ENCODE results near the gene QSOX2.

The QSOX2 gene

DNA sequence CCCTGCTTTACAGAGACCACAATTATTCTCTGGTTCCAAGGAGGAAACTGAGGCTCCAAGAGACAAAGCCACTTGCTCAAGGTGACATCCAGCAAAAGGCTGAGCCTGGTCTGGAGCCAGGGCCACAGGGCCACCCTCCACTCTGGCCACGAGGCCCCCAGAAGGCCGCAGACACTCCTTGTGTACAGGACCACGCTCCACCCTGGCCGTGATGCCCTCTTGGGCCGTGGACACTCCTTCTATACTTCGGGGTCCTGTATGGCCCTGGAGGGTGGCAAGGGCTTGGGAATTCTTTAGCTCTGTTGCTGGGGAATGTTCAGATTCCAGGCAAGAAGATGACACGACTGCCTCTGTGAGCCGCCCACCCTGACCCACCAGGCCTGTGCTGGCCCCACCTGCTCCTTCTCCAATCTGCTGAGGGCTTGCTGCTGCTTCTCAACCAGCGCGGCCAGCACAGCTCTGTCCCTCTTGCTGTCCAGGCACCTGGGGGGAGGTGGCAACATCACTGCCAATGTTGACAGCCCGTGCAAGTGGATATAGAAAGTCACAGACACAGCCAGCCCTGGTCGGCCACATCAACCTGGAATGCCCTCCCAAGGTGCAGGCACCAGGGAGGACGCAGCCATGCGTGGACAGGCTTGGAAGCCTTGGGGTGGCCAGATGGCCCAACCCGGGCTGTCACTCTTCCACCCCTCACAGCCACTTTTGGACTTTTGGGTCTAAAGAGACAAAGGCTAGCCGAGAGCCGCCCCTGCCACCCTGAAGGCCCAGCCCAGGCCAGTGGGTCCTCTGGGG is 20.1 kb upstream of the QSOX2 start:
- no peaks in the 10 kb centered on the region for H3K36me3 ChIP-seq (ENCODE audit: control insufficient read depth in 2 of 2, insufficient read depth in 1 of 2, low read length in 2 of 2)
- ChIA-PET POLR2A (no interaction called here), CTCF (no interaction called here)
- H3K9me3 ChIP-seq (ENCODE audit: control insufficient read depth, insufficient read depth, low read depth, low read length): no peaks in the 10 kb centered on the region
- H3K27ac ChIP-seq (ENCODE audit: extremely low read depth, low read depth, low read length): no peak overlapping the region
- no peaks in the 10 kb centered on the region for H3K4me1 ChIP-seq (ENCODE audit: control insufficient read depth, insufficient read depth, low read length)
- no peak overlapping the region for H3K4me3 ChIP-seq (ENCODE audit: low read depth, low read length)
- no peak for TF ChIP-seq ZNF292 (tag by site-specific recombination; IDR thresholded peaks at IDR 0.05; ENCODE audit: borderline replicate concordance, low read depth)
- no peak for TF ChIP-seq ZBTB11 (tag by site-specific recombination; conservative IDR thresholded peaks at IDR 0.05; ENCODE audit: low read depth)
- TF ChIP-seq ZNF23 (tag by site-specific recombination; IDR thresholded peaks at IDR 0.05; ENCODE audit: borderline replicate concordance): no peak
- no peak for TF ChIP-seq ZNF202 (tag by site-specific recombination; IDR thresholded peaks at IDR 0.05; ENCODE audit: borderline replicate concordance)
- TF ChIP-seq ZNF433 (tag by site-specific recombination; IDR thresholded peaks at IDR 0.05; ENCODE audit: low read depth): no peak
- TF ChIP-seq, protein P1, sequence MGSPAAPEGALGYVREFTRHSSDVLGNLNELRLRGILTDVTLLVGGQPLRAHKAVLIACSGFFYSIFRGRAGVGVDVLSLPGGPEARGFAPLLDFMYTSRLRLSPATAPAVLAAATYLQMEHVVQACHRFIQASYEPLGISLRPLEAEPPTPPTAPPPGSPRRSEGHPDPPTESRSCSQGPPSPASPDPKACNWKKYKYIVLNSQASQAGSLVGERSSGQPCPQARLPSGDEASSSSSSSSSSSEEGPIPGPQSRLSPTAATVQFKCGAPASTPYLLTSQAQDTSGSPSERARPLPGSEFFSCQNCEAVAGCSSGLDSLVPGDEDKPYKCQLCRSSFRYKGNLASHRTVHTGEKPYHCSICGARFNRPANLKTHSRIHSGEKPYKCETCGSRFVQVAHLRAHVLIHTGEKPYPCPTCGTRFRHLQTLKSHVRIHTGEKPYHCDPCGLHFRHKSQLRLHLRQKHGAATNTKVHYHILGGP (tag by site-specific recombination; IDR thresholded peaks at IDR 0.05): no peak
- no peak for TF ChIP-seq GFI1B (tag by site-specific recombination; IDR thresholded peaks at IDR 0.05)
- no peak for TF ChIP-seq ZFP41 (tag by site-specific recombination; IDR thresholded peaks at IDR 0.05; ENCODE audit: borderline replicate concordance)
- TF ChIP-seq HIC1 (tag by site-specific recombination; IDR thresholded peaks at IDR 0.05): no peak
- no peak for TF ChIP-seq ZFP37 (tag by site-specific recombination; IDR thresholded peaks at IDR 0.05)
- TF ChIP-seq ZNF624 (tag by site-specific recombination; IDR thresholded peaks at IDR 0.05): no peak
- TF ChIP-seq ZNF148 (tag by site-specific recombination; IDR thresholded peaks at IDR 0.05; ENCODE audit: borderline replicate concordance): no peak
- TF ChIP-seq, protein P2, sequence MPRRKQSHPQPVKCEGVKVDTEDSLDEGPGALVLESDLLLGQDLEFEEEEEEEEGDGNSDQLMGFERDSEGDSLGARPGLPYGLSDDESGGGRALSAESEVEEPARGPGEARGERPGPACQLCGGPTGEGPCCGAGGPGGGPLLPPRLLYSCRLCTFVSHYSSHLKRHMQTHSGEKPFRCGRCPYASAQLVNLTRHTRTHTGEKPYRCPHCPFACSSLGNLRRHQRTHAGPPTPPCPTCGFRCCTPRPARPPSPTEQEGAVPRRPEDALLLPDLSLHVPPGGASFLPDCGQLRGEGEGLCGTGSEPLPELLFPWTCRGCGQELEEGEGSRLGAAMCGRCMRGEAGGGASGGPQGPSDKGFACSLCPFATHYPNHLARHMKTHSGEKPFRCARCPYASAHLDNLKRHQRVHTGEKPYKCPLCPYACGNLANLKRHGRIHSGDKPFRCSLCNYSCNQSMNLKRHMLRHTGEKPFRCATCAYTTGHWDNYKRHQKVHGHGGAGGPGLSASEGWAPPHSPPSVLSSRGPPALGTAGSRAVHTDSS (tag by site-specific recombination; IDR thresholded peaks at IDR 0.05): no peak
- TF ChIP-seq, protein P3, sequence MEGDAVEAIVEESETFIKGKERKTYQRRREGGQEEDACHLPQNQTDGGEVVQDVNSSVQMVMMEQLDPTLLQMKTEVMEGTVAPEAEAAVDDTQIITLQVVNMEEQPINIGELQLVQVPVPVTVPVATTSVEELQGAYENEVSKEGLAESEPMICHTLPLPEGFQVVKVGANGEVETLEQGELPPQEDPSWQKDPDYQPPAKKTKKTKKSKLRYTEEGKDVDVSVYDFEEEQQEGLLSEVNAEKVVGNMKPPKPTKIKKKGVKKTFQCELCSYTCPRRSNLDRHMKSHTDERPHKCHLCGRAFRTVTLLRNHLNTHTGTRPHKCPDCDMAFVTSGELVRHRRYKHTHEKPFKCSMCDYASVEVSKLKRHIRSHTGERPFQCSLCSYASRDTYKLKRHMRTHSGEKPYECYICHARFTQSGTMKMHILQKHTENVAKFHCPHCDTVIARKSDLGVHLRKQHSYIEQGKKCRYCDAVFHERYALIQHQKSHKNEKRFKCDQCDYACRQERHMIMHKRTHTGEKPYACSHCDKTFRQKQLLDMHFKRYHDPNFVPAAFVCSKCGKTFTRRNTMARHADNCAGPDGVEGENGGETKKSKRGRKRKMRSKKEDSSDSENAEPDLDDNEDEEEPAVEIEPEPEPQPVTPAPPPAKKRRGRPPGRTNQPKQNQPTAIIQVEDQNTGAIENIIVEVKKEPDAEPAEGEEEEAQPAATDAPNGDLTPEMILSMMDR (tag by site-specific recombination; IDR thresholded peaks at IDR 0.05): no peak
- no peak for TF ChIP-seq ZNF37A (tag by site-specific recombination; IDR thresholded peaks at IDR 0.05)
- no peak for TF ChIP-seq ZSCAN30 (tag by site-specific recombination; IDR thresholded peaks at IDR 0.05)
- TF ChIP-seq ELK4 (IDR thresholded peaks at IDR 0.05; ENCODE audit: borderline replicate concordance, low read depth, low read length): no peak
- TF ChIP-seq KLF10 (tag by site-specific recombination; IDR thresholded peaks at IDR 0.05): no peak
- TF ChIP-seq ZNF132 (tag by site-specific recombination; IDR thresholded peaks at IDR 0.05; ENCODE audit: borderline replicate concordance): no peak
- TF ChIP-seq ATF2 (tag by site-specific recombination; IDR thresholded peaks at IDR 0.05; ENCODE audit: low read depth): no peak

Data from HEK293 (cell line).